Measurements from ENCODE around the gene PIEZO1.

Gene PIEZO1

DNA sequence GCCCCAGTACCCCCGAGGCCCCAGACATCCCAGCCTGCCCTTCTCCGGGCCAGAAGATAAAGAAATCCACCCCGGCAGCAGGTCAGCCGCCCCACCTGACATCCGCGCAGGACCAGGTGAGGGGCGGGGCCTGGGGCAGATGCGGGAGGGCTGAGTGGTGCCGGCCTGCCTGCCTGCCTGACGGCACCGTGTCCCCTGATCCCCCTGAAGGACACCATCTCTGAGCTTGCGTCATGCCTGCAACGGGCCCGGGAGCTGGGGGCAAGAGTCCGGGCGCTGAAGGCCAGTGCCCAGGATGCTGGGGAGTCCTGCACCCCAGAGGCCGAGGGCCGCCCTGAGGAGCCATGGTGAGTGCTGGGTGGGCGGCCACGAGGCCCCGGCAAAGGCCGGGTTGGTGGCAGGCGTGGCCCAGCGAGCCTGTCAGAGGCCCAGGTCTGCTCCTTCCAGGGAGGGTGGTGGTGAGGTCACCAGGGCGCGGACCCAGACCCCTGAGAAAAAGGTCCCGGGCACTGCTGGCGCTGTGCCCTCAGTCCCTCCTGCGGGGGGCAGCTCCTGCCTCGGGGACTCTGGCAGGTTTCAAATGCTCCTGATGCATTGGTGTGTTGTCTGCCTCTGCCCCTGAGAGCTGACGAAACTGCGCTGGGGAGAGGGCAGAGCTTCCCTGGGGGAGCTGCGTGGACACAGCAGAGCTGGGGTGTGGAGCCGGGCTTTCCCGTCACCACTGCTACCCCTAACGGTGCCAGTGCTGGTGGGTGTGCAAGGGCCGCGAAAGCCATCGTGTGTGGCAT lies 19.7 kb upstream of the PIEZO1 start:
- no peak for TF ChIP-seq EZH2phosphoT487 (IDR thresholded peaks at IDR 0.05; ENCODE audit: borderline replicate concordance, low read length)
- TF ChIP-seq, protein P1, sequence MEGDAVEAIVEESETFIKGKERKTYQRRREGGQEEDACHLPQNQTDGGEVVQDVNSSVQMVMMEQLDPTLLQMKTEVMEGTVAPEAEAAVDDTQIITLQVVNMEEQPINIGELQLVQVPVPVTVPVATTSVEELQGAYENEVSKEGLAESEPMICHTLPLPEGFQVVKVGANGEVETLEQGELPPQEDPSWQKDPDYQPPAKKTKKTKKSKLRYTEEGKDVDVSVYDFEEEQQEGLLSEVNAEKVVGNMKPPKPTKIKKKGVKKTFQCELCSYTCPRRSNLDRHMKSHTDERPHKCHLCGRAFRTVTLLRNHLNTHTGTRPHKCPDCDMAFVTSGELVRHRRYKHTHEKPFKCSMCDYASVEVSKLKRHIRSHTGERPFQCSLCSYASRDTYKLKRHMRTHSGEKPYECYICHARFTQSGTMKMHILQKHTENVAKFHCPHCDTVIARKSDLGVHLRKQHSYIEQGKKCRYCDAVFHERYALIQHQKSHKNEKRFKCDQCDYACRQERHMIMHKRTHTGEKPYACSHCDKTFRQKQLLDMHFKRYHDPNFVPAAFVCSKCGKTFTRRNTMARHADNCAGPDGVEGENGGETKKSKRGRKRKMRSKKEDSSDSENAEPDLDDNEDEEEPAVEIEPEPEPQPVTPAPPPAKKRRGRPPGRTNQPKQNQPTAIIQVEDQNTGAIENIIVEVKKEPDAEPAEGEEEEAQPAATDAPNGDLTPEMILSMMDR (IDR thresholded peaks at IDR 0.05; ENCODE audit: low read depth, low read length, poor library complexity, severe bottlenecking) = no peak
- H3K27me3 ChIP-seq (ENCODE audit: control insufficient read depth, low read length) = no peaks in the 10 kb centered on the region
- peak overlapping the region; percentile 98 for H3K4me3 ChIP-seq (ENCODE audit: low read length)
- no peaks in the 10 kb centered on the region for H3K9me3 ChIP-seq (ENCODE audit: control insufficient read depth, insufficient read depth, low read length)
- H4K20me1 ChIP-seq (ENCODE audit: control insufficient read depth, insufficient read depth, low read depth, low read length) = peaks cover 8% of the 10 kb centered on the region; the same call in 1 of the 2 replicates
- peaks cover 68% of the 10 kb centered on the region for H3K79me2 ChIP-seq (ENCODE audit: control insufficient read depth, low read length)
- no peaks in the 10 kb centered on the region for H3K9me2 ChIP-seq (replicated peaks; ENCODE audit: control insufficient read depth, low read length)
- peaks cover 53% of the 10 kb centered on the region for H3K4me1 ChIP-seq (ENCODE audit: control insufficient read depth, low read length)
- peak overlapping the region; percentile 91 for H3K4me2 ChIP-seq (ENCODE audit: low read length)
- peak overlapping the region; percentile 95 for H3K27ac ChIP-seq (ENCODE audit: low read depth, low read length)
- peaks cover 27% of the 10 kb centered on the region for H3F3A ChIP-seq (ENCODE audit: control insufficient read depth, insufficient read depth)
- H3K36me3 ChIP-seq (ENCODE audit: control insufficient read depth, low read length) = peaks cover 73% of the 10 kb centered on the region

DNA sequence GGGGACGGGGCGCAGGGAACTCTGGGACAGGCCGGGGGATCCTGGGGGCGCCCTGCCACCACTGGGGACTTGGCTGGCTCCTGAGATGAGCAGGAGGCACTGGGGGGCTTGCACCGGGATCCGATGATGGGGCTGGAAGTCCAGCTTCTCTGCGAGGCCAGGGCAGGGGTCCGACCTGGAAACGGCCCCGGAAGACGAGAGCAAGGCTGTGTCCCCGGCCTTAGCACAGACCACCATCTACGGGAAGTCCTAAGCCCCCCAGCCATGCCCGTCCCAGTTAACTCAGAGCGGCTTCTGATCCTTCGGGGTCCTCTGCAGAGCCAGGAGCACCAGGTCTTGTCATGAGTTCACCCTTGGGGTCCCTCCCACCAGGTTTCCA lies 19.1 kb upstream of the PIEZO1 start:
- TF ChIP-seq EZH2phosphoT487 (IDR thresholded peaks at IDR 0.05; ENCODE audit: borderline replicate concordance, low read length) = no peak
- TF ChIP-seq, protein P1 (IDR thresholded peaks at IDR 0.05; ENCODE audit: low read depth, low read length, poor library complexity, severe bottlenecking) = no peak
- Histone ChIP-seq H3K4me3 (ENCODE audit: low read length) (peak overlapping the region; percentile 98), H3K4me2 (ENCODE audit: low read length) (peak overlapping the region; percentile 91), H3K9me3 (ENCODE audit: control insufficient read depth, insufficient read depth, low read length) (no peaks in the 10 kb centered on the region), H3K27ac (ENCODE audit: low read depth, low read length) (peak overlapping the region; percentile 95), H3K27me3 (ENCODE audit: control insufficient read depth, low read length) (no peaks in the 10 kb centered on the region), H3K9me2 (replicated peaks; ENCODE audit: control insufficient read depth, low read length) (no peaks in the 10 kb centered on the region), H3K36me3 (ENCODE audit: control insufficient read depth, low read length) (peaks cover 73% of the 10 kb centered on the region), H4K20me1 (ENCODE audit: control insufficient read depth, insufficient read depth, low read depth, low read length) (peaks cover 8% of the 10 kb centered on the region; the same call in 1 of the 2 replicates), H3K4me1 (ENCODE audit: control insufficient read depth, low read length) (peaks cover 53% of the 10 kb centered on the region), H3F3A (ENCODE audit: control insufficient read depth, insufficient read depth) (peaks cover 22% of the 10 kb centered on the region), H3K79me2 (ENCODE audit: control insufficient read depth, low read length) (peaks cover 64% of the 10 kb centered on the region)

DNA sequence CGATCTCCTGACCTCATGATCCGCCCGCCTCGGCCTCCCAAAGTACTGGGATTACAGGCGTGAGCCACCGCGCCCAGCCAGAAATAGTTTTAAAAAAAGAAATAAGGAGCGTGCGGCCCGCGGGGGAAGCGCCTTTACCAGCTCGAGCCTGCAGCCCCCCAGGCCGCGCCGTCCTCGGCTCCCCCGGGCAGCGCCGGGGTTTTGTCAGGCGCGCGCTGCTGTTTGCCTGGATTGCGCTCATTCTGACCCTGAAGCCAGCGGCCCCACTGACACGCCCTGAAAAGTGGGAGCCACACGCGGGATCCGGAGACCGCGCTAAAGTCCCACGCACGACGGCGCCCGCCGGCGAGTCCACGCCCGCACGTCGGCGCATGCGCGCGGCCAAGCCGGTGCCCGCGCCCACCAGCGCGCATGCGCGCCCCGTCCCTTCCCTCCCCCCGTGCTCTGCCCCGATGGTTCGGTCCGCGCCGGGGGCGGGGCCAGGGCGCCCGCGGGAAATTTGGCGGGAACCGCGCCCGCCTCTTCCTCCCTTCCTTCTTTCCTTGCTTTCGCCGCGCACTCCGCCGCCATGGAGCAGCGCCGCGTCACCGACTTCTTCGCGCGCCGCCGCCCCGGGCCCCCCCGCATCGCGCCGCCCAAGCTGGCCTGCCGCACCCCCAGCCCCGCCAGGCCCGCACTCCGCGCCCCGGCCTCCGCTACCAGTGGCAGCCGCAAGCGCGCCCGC lies 18.4 kb upstream of the PIEZO1 start, which contains the start of gene CDT1:
CDT1 (plus strand) TSS at position 526 of the 724 bp plus-strand sequence; CDS start at position 569, 43 bp downstream.
- Histone ChIP-seq H3K4me2 (ENCODE audit: low read length) (peak within 1 kb of the TSS; percentile 91), H3K9me2 (replicated peaks; ENCODE audit: control insufficient read depth, low read length) (no peaks in the 10 kb centered on the region), H3K36me3 (ENCODE audit: control insufficient read depth, low read length) (peaks cover 69% of the 10 kb centered on the region), H3K79me2 (ENCODE audit: control insufficient read depth, low read length) (peaks cover 64% of the 10 kb centered on the region), H3F3A (ENCODE audit: control insufficient read depth, insufficient read depth) (peaks cover 17% of the 10 kb centered on the region), H3K4me1 (ENCODE audit: control insufficient read depth, low read length) (peaks cover 57% of the 10 kb centered on the region), H3K9me3 (ENCODE audit: control insufficient read depth, insufficient read depth, low read length) (no peaks in the 10 kb centered on the region), H3K4me3 (ENCODE audit: low read length) (peak within 1 kb of the TSS; percentile 98), H4K20me1 (ENCODE audit: control insufficient read depth, insufficient read depth, low read depth, low read length) (peaks cover 8% of the 10 kb centered on the region; the same call in 1 of the 2 replicates), H3K27me3 (ENCODE audit: control insufficient read depth, low read length) (no peaks in the 10 kb centered on the region), H3K27ac (ENCODE audit: low read depth, low read length) (peak within 1 kb of the TSS; percentile 95)
- TF ChIP-seq EZH2phosphoT487 (IDR thresholded peaks at IDR 0.05; ENCODE audit: borderline replicate concordance, low read length) = no peak
- TF ChIP-seq, protein P1 (IDR thresholded peaks at IDR 0.05; ENCODE audit: low read depth, low read length, poor library complexity, severe bottlenecking) = no peak

Measured in DOHH2 (cell line).